ENCODE measurements around the gene NR1H4. TPM values are rescaled to one million over a fixed set of nuclear protein-coding genes. Genes with fewer than 3 reads are reported as not detected.

Gene NR1H4
- total RNA-seq, 1 donor from 2014 or later = not detected

GRCh38 chr12:100443434-100443833, 30.2 kb upstream of the NR1H4 start:
- Mint-ChIP-seq H3K27ac (ENCODE audit: unreplicated experiment) (no peak overlapping the region), H3K9me3 (ENCODE audit: unreplicated experiment) (no peaks in the 10 kb centered on the region), H3K36me3 (ENCODE audit: low read depth, unreplicated experiment) (no peaks in the 10 kb centered on the region), H3K27me3 (ENCODE audit: low read depth, unreplicated experiment) (peaks cover 5% of the 10 kb centered on the region), H3K4me1 (ENCODE audit: low read depth, unreplicated experiment) (no peaks in the 10 kb centered on the region), H3K4me3 (ENCODE audit: unreplicated experiment) (no peak overlapping the region)
- DNase-seq (ENCODE audit: low read depth) (no peak), FAIRE-seq (no peak)
- no peaks in the 10 kb centered on the region for H4K20me1 ChIP-seq (ENCODE audit: insufficient read depth, low read length)
- no peaks in the 10 kb centered on the region for H3K36me3 ChIP-seq (ENCODE audit: insufficient read depth, low read length)
- H3K9ac ChIP-seq (ENCODE audit: low read length) = no peak overlapping the region
- no peak for TF ChIP-seq EZH2 (IDR thresholded peaks at IDR 0.05; ENCODE audit: insufficient read depth, low read length)
- TF ChIP-seq, protein P1, sequence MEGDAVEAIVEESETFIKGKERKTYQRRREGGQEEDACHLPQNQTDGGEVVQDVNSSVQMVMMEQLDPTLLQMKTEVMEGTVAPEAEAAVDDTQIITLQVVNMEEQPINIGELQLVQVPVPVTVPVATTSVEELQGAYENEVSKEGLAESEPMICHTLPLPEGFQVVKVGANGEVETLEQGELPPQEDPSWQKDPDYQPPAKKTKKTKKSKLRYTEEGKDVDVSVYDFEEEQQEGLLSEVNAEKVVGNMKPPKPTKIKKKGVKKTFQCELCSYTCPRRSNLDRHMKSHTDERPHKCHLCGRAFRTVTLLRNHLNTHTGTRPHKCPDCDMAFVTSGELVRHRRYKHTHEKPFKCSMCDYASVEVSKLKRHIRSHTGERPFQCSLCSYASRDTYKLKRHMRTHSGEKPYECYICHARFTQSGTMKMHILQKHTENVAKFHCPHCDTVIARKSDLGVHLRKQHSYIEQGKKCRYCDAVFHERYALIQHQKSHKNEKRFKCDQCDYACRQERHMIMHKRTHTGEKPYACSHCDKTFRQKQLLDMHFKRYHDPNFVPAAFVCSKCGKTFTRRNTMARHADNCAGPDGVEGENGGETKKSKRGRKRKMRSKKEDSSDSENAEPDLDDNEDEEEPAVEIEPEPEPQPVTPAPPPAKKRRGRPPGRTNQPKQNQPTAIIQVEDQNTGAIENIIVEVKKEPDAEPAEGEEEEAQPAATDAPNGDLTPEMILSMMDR (IDR thresholded peaks at IDR 0.05; ENCODE audit: insufficient read depth, low read depth, low read length) = no peak
- H3K27me3 ChIP-seq (ENCODE audit: insufficient read depth, low read length) = no peaks in the 10 kb centered on the region
- no peaks in the 10 kb centered on the region for H3K9me3 ChIP-seq (ENCODE audit: insufficient read depth, low read depth, low read length)
- no peak overlapping the region for H3K27ac ChIP-seq (ENCODE audit: low read depth, low read length)
- H3K4me1 ChIP-seq (ENCODE audit: insufficient read depth, low read length) = no peaks in the 10 kb centered on the region
- H3K79me2 ChIP-seq (ENCODE audit: insufficient read depth, low read length) = no peaks in the 10 kb centered on the region
- no peak overlapping the region for H2AFZ ChIP-seq (ENCODE audit: low read depth, low read length)
- no peak overlapping the region for H3K4me3 ChIP-seq (ENCODE audit: insufficient read depth, low read depth, low read length)
- no peak overlapping the region for H3K4me2 ChIP-seq (ENCODE audit: low read length)

- no peaks in the 10 kb centered on the region for H3K36me3 Mint-ChIP-seq (ENCODE audit: low read depth, unreplicated experiment)
- no peak for TF ChIP-seq EZH2 (IDR thresholded peaks at IDR 0.05; ENCODE audit: insufficient read depth, low read length)
- TF ChIP-seq, protein P1 (IDR thresholded peaks at IDR 0.05; ENCODE audit: insufficient read depth, low read depth, low read length) = no peak
- H3K4me3 Mint-ChIP-seq (ENCODE audit: unreplicated experiment) = no peak overlapping the region
- no peak overlapping the region for H3K4me2 ChIP-seq (ENCODE audit: low read length)
- FAIRE-seq = no peak
- no peaks in the 10 kb centered on the region for H3K9me3 Mint-ChIP-seq (ENCODE audit: unreplicated experiment)
- no peaks in the 10 kb centered on the region for H4K20me1 ChIP-seq (ENCODE audit: insufficient read depth, low read length)
- no peaks in the 10 kb centered on the region for H3K27me3 ChIP-seq (ENCODE audit: insufficient read depth, low read length)
- no peak overlapping the region for H3K9ac ChIP-seq (ENCODE audit: low read length)
- H2AFZ ChIP-seq (ENCODE audit: low read depth, low read length) = no peak overlapping the region
- H3K9me3 ChIP-seq (ENCODE audit: insufficient read depth, low read depth, low read length) = no peaks in the 10 kb centered on the region
- no peak overlapping the region for H3K27ac Mint-ChIP-seq (ENCODE audit: unreplicated experiment)
- no peak overlapping the region for H3K27ac ChIP-seq (ENCODE audit: low read depth, low read length)
- H3K4me3 ChIP-seq (ENCODE audit: insufficient read depth, low read depth, low read length) = no peak overlapping the region
- H3K27me3 Mint-ChIP-seq (ENCODE audit: low read depth, unreplicated experiment) = peaks cover 5% of the 10 kb centered on the region
- H3K4me1 Mint-ChIP-seq (ENCODE audit: low read depth, unreplicated experiment) = no peaks in the 10 kb centered on the region
- H3K36me3 ChIP-seq (ENCODE audit: insufficient read depth, low read length) = no peaks in the 10 kb centered on the region
- no peak for DNase-seq (ENCODE audit: low read depth)
- no peaks in the 10 kb centered on the region for H3K4me1 ChIP-seq (ENCODE audit: insufficient read depth, low read length)
- H3K79me2 ChIP-seq (ENCODE audit: insufficient read depth, low read length) = no peaks in the 10 kb centered on the region
These were observed 28.6 kb upstream of the NR1H4 start for GRCh38 chr12:100445081-100445481.

GRCh38 chr12:100447381-100447780, 26.3 kb upstream of the NR1H4 start:
- no peak for FAIRE-seq
- H3K27me3 Mint-ChIP-seq (ENCODE audit: low read depth, unreplicated experiment) = no peaks in the 10 kb centered on the region

More at GRCh38 chr12:100447381-100447780, 26.3 kb upstream of the NR1H4 start:
- Mint-ChIP-seq H3K9me3 (ENCODE audit: unreplicated experiment) (no peaks in the 10 kb centered on the region), H3K4me3 (ENCODE audit: unreplicated experiment) (no peak overlapping the region), H3K27ac (ENCODE audit: unreplicated experiment) (no peak overlapping the region), H3K36me3 (ENCODE audit: low read depth, unreplicated experiment) (no peaks in the 10 kb centered on the region), H3K4me1 (ENCODE audit: low read depth, unreplicated experiment) (no peaks in the 10 kb centered on the region)
- Histone ChIP-seq H3K9me3 (ENCODE audit: insufficient read depth, low read depth, low read length) (no peaks in the 10 kb centered on the region), H3K9ac (ENCODE audit: low read length) (no peak overlapping the region), H3K4me3 (ENCODE audit: insufficient read depth, low read depth, low read length) (no peak overlapping the region), H3K36me3 (ENCODE audit: insufficient read depth, low read length) (no peaks in the 10 kb centered on the region), H3K4me1 (ENCODE audit: insufficient read depth, low read length) (no peaks in the 10 kb centered on the region), H3K4me2 (ENCODE audit: low read length) (no peak overlapping the region), H3K27ac (ENCODE audit: low read depth, low read length) (no peak overlapping the region), H3K79me2 (ENCODE audit: insufficient read depth, low read length) (no peaks in the 10 kb centered on the region), H2AFZ (ENCODE audit: low read depth, low read length) (no peak overlapping the region), H3K27me3 (ENCODE audit: insufficient read depth, low read length) (no peaks in the 10 kb centered on the region), H4K20me1 (ENCODE audit: insufficient read depth, low read length) (no peaks in the 10 kb centered on the region)
- no peak for DNase-seq (ENCODE audit: low read depth)
- TF ChIP-seq, protein P1 (IDR thresholded peaks at IDR 0.05; ENCODE audit: insufficient read depth, low read depth, low read length) = no peak

Data from astrocyte (in vitro differentiated cells and primary cell).